Ovary (tissue), 3 donors: ENCODE measurements around the gene ALG2.

Source experiments
- EP300 ChIP-seq: sonication (generic); formaldehyde crosslinking; IDR thresholded peaks from one replicate; pipeline ENCODE4 v1.6.1; 2017; ENCODE audit warnings: antibody characterized with exemption
- POLR2A ChIP-seq: fragments of 450-650 bp; IDR thresholded peaks from one replicate; pipeline ENCODE4 v1.6.1; 2017; ENCODE audit warnings: antibody characterized with exemption, mild to moderate bottlenecking, moderate library complexity
- TF ChIP-seq, protein P1 (sequence below), 3 donors: fragments of 450-650 bp in 2 of 3; fragments of 200-600 bp in 1 of 3; IDR thresholded peaks; one replicate each; pipeline versions ENCODE4 v1.5.1 to v1.8.0; 2016 to 2022; ENCODE audit warnings: antibody characterized with exemption in 3 of 3, mild to moderate bottlenecking in 1 of 3
- donor health status: DM: no; HTN: no; CAD: no.

DNA sequence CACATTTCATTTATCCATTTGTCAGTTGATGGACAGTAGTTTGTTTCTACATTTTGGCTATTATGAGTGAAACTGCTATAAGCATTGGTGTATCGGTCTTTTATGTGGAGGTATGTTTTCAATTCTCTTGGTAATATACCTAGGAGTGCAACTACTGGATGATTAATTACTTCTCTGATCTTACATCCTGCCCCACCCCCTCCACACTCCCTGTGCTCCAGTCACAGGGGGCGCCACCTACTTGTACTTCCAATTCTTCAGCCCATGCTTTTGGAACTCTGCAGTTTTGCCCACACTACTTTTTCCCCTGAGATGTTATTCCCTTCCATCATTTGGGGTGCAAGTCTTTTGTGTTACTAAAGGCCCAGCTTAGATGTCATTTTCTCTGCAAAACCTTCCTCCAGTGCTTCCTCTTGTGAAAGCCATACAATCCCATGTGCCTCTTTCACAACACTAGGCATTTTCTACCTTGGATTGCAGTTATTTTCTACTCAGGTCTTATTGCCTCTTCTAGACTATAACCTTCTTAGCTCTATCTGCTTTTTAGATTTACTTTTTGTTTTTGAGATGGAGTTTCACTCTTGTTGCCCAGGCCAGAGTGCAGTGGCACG, 42.4 kb upstream of the ALG2 start:
- TF ChIP-seq, protein P1, sequence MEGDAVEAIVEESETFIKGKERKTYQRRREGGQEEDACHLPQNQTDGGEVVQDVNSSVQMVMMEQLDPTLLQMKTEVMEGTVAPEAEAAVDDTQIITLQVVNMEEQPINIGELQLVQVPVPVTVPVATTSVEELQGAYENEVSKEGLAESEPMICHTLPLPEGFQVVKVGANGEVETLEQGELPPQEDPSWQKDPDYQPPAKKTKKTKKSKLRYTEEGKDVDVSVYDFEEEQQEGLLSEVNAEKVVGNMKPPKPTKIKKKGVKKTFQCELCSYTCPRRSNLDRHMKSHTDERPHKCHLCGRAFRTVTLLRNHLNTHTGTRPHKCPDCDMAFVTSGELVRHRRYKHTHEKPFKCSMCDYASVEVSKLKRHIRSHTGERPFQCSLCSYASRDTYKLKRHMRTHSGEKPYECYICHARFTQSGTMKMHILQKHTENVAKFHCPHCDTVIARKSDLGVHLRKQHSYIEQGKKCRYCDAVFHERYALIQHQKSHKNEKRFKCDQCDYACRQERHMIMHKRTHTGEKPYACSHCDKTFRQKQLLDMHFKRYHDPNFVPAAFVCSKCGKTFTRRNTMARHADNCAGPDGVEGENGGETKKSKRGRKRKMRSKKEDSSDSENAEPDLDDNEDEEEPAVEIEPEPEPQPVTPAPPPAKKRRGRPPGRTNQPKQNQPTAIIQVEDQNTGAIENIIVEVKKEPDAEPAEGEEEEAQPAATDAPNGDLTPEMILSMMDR (IDR thresholded peaks at IDR 0.05), result no peak
- TF ChIP-seq EP300, result no peak
- TF ChIP-seq POLR2A, result no peak
